Right ventricle myocardium inferior (tissue), 1 donor: ENCODE results near the gene TNFSF15. TPM values are rescaled to one million over a fixed set of nuclear protein-coding genes. Genes with fewer than 3 reads are reported as not detected.
"Not testable (repeated sequence)": the region's sequence is repeated elsewhere in the genome, so short reads cannot be mapped to it uniquely, and the experiment has no call there.

Experiments used
- ATAC-seq: fragments of 200-7000 bp; cut with Tn5 transposase; one replicate; pipeline ENCODE4 v1.9.1; 2020; ENCODE audit warnings: mild to moderate bottlenecking, moderate library complexity
- DNase-seq: peaks from one replicate; pipeline ENCODE4 v3.0.0; 2021; ENCODE audit errors: missing footprints
- intact Hi-C: fragments of 100-400 bp; cut with DNase I; formaldehyde crosslinking; loops from one replicate; pipeline ENCODE4 v1.11.0; 2022
- total RNA-seq: library from RNA; stranded (reverse); fragmentation: NEBNext Ultra II Directional; extraction: Animal tissue kit (Norgen Biotek cat#: 25700); gene quantifications from one replicate; pipeline ENCODE4 v1.2.1, GENCODE V29; 2021
- donor health status: DM: no; HTN: yes; CAD: no; lungs with severe emphysema.

The TNFSF15 gene
- total RNA-seq, 1 donor from 2014 or later: 0.08 TPM

DNA sequence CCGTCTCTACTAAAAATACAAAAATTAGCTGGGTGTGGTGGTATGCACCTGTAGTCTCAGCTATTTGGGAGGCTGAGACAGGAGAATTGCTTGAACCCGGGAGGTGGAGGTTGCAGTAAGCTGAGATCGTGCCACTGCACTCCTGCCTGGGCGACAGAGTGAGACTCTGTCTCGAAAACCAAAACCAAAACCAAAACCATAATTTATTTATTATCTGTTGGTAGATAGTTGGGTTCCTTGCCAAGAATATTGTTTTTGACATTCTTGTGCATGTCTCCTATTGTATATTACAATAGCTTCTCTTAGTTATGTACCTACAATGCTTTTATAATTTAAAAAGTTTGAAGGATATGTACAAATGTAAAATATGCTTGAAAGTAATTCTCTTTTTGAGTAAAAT, 70.7 kb downstream of the TNFSF15 start:
- ATAC-seq, intact Hi-C loops: not testable (repeated sequence)

More for the DNA sequence above, 70.7 kb downstream of the TNFSF15 start:
- not testable (repeated sequence) for DNase-seq

Other genes with a start within 250 kb of the TNFSF15 start
- 58.0 TPM for gene ATP6V1G1, start 218.3 kb downstream of the TNFSF15 start, total RNA-seq
- 3.5 TPM for gene TMEM268, start 194.7 kb downstream of the TNFSF15 start, total RNA-seq
- gene TEX53, start 148.2 kb downstream of the TNFSF15 start, total RNA-seq: not detected
- not detected for gene TEX48, start 123.8 kb downstream of the TNFSF15 start, total RNA-seq
- gene TNFSF8, start 124.6 kb upstream of the TNFSF15 start, total RNA-seq: 0.57 TPM